ENCODE measurements around the gene BBIP1. TPM values are rescaled to one million over a fixed set of nuclear protein-coding genes. Genes with fewer than 3 reads are reported as not detected.

The BBIP1 gene
- total RNA-seq, 3 donors from 2014 or later: 20.0 to 35.0 (median 23.6) TPM

DNA sequence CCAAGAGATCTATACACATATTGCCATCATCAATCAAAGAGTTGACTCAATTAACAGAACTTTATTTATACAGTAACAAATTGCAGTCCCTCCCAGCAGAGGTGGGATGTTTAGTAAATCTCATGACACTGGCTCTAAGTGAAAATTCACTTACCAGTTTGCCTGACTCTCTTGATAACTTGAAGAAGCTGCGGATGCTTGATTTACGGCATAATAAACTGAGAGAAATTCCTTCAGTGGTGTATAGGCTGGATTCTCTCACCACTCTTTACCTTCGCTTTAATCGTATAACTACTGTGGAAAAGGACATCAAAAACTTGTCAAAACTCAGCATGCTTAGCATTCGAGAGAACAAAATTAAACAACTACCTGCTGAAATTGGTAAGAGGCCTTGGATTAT lies 45.7 kb upstream of the BBIP1 start:
- TF ChIP-seq POLR2A (IDR thresholded peaks at IDR 0.05) (no peak), POLR2AphosphoS5 (IDR thresholded peaks at IDR 0.05) (no peak), CTCF (IDR thresholded peaks at IDR 0.05) (no peak)
- Histone ChIP-seq H3K9me3 (no peaks in the 10 kb centered on the region), H3K36me3 (no peaks in the 10 kb centered on the region), H3K27me3 (no peaks in the 10 kb centered on the region), H3K4me3 (no peak overlapping the region), H3K4me1 (no peaks in the 10 kb centered on the region), H3K27ac (no peak overlapping the region)
- DNase-seq (ENCODE audit: low spot score in 2 of 2): no peak
- intact Hi-C loops (cut with DNase I; ENCODE audit: low total_unique reads): no loop called here

DNA sequence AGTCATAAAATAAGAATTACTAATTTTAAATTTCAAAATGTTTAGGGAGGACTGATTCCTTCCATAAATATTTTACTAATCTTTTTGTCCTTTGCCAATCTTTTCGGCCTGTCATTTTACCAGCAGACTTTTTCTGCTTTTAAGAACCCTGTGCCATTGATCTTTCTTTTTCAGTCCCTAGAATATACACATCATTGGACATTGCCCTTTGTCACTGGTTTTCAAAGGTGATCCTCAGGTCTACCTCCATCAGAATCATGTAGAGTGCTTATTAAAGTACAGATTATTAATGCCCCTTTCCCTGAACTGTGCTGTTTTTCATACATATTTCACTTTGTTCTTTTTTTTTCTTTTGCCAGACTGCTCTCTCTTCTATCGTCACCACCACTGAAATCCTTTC lies 44.2 kb upstream of the BBIP1 start:
- intact Hi-C loops (cut with DNase I; ENCODE audit: low total_unique reads): no loop called here
- H3K36me3 ChIP-seq: no peaks in the 10 kb centered on the region
- no peaks in the 10 kb centered on the region for H3K27me3 ChIP-seq
- no peaks in the 10 kb centered on the region for H3K9me3 ChIP-seq
- TF ChIP-seq POLR2A (IDR thresholded peaks at IDR 0.05) (no peak), POLR2AphosphoS5 (IDR thresholded peaks at IDR 0.05) (no peak), CTCF (IDR thresholded peaks at IDR 0.05) (no peak)
- no peak for DNase-seq (ENCODE audit: low spot score in 2 of 2)
- no peak overlapping the region for H3K4me3 ChIP-seq
- H3K4me1 ChIP-seq: no peaks in the 10 kb centered on the region
- no peak overlapping the region for H3K27ac ChIP-seq

DNA sequence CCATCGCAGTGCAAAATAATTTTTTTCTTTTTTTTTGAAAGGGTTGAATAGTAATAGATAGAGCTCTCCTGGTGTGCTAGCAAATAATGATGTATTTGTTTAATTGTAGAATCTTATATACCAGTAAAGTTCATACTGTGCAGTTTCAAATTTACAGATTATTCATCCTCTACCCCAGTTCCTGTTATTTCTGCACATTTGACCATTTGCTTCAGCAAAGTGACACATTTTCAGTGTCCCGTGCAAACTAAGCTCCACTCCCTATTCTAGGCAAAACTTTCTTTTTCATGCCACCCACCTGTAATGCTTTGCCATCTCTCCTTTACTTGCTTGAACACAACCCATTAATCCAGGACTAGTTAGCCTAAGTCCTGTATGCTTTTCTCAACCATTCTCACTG lies 43.5 kb upstream of the BBIP1 start:
- Histone ChIP-seq H3K27me3 (no peaks in the 10 kb centered on the region), H3K4me3 (no peak overlapping the region), H3K9me3 (no peaks in the 10 kb centered on the region), H3K4me1 (no peaks in the 10 kb centered on the region), H3K27ac (no peak overlapping the region), H3K36me3 (no peaks in the 10 kb centered on the region)
- intact Hi-C loops (cut with DNase I; ENCODE audit: low total_unique reads): no loop called here
- TF ChIP-seq CTCF (IDR thresholded peaks at IDR 0.05) (no peak), POLR2AphosphoS5 (IDR thresholded peaks at IDR 0.05) (no peak), POLR2A (IDR thresholded peaks at IDR 0.05) (no peak)
- no peak for DNase-seq (ENCODE audit: low spot score in 2 of 2)

DNA sequence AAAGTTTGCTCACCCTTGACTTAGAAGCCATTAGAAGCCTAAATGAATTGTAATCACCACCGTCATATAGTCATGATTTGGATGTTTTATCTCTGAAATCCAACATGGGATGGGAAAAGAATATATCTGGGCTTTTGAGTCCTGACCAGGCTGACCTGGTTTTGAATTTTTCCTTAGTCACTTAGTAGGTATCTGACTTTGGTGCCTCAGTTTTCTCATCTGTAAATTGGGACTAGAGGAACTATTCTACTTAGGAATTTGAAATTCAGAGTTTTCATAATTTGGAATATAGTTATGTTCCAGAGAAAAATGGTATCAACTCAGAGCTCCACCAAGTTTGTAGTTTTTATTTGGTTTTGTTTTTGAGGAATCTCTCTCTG lies 41.3 kb upstream of the BBIP1 start:
- DNase-seq (ENCODE audit: low spot score in 2 of 2): no peak
- intact Hi-C loops (cut with DNase I; ENCODE audit: low total_unique reads): no loop called here
- Histone ChIP-seq H3K9me3 (no peaks in the 10 kb centered on the region), H3K4me1 (no peaks in the 10 kb centered on the region), H3K27ac (no peak overlapping the region), H3K4me3 (no peak overlapping the region), H3K36me3 (no peaks in the 10 kb centered on the region), H3K27me3 (no peaks in the 10 kb centered on the region)
- TF ChIP-seq POLR2AphosphoS5 (IDR thresholded peaks at IDR 0.05): no peak

- H3K27me3 ChIP-seq: no peaks in the 10 kb centered on the region
- DNase-seq (ENCODE audit: low spot score in 2 of 2): no peak
- H3K36me3 ChIP-seq: no peaks in the 10 kb centered on the region
- H3K27ac ChIP-seq: no peak overlapping the region
- TF ChIP-seq CTCF (IDR thresholded peaks at IDR 0.05): no peak
- TF ChIP-seq POLR2AphosphoS5 (IDR thresholded peaks at IDR 0.05): no peak
- TF ChIP-seq POLR2A (IDR thresholded peaks at IDR 0.05): no peak
- no peak overlapping the region for H3K4me3 ChIP-seq
- no peaks in the 10 kb centered on the region for H3K9me3 ChIP-seq
- intact Hi-C loops (cut with DNase I; ENCODE audit: low total_unique reads): no loop called here
- H3K4me1 ChIP-seq: no peaks in the 10 kb centered on the region
Measured at GRCh38 chr10:110959379-110960332, 40.7 kb upstream of the BBIP1 start.
